Measurements from ENCODE around the gene MYO1E.
A peak's percentile ranks its signal among the peaks of the same experiment; 100 is the strongest.

MYO1E gene

DNA sequence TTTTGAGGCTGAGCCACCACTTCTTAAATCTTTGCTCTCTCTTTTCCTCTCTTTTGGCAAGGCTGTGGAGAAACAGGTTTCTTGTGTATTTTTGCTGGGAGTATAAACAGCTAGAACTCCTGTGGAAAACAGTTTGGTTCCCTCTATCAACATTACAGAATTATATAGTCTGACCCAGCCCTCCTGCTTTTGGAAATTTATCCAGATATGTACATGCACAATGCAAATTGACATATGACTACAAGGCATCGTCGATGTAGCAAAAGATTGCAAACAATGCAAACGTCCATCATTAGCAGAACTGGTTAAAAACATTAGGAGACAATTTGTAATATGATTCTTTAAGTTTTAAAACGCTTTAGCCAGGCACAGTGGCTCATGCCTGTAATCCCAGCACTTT, 12.5 kb upstream of the MYO1E start:
- DNase-seq, result no peak

DNA sequence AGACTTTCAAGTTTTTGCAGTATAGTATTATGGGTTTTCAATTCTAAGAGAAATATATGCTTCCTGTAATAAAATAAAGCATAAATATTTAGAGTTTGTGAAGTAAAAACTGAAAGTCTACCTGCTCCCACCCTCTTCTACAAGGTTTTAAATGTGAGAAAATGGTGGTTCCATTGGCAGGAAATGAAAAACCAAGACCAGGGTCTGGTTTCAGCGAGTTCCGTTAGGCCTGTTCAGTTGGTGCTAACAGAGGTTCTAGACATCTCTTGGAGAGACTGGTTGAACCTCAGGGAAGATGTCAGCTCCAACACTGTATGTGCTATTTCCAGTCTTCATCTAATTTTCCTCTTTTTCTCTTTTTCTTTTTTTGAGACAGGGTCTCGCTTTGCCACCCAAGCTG, 11.8 kb upstream of the MYO1E start:
- DNase-seq, result no peak

DNA sequence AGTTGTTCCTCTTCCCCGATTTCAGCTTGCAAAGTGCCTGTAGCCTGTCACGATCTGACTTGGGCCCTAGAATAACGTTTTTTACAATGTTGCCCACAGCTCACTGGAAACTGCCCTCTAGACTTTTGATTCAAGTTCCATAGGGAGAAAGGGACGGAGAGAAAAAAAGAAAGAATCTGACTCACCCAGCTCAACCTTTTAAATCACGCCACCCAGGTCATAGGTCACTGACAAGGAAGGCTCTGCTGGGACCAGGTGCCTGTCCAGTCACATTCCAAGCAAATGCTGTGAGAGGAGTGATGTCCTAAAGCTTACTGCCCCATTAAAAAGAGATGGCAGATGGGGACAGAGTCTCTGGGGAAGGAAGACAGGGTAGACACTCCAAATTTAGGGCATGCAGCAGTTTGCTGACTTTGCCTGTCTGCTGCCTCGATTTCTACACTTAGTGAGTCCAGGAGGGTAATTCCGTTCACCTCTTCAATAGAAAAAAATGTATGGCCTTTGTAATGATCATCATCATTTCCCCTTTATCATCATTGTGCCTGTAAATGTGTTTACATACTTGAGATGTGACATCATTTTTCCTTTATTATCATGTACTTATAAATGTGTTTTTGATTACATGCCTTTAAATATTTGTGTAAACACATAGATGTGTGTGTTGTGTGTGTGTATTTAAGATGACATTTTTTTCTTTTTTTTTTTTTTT, 8.4 kb upstream of the MYO1E start:
- no peak for DNase-seq

DNA sequence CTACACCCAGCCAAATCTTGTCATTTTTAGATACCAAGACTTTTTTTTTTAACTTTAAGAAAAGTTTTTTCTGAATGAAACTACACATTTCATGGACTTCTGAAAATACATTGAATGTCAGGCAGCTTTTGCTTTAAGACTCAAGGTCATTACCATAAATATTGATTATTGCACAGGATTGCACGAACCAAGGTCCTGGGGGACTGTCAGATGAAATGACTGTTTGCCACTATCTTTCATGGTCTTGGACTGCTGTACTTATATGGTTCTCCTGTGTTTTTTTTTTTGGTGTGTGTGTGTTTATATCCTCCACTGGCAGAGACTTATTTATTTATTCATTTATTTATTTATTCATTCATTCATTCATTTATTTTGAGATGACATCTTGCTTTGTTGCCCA, 6.9 kb upstream of the MYO1E start:
- DNase-seq, result no peak

DNA sequence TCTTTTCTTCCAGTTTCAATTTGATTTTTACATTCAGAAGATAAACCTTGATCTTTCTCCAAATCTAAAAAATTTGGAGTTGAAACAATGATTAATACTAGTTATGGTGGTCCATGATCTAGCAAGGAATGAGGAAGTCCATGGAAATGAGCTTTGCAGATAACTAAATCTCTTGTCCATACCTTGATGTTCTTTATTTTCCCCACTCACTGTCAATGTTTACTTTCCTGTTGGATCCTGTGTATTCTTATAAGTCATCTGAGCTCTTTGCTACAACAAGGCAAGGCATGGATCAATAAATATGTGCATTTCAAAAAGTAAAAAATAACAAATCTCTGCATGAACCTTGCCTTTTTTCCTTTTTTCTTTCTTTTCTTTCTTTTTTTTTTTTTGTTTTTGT, 6.2 kb upstream of the MYO1E start:
- no peak for DNase-seq

DNA sequence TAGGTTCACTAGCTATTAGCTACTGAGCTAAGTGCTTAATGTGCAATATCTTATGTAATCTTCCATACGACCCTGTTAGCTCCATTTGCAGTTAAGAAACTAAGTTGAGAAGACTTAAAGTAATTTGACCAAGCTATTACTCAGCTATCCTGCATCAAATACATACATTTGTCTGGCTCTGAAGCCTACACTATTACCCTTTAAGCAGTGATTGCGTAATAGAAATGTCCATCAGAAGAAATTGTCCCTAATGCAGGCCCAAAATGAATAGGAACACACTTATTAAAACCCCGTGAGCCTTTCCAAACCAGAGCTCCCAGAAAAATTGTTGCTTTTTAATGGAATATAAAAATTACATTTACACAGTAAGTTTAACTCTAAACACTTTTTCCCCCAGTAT, 5.3 kb upstream of the MYO1E start:
- DNase-seq, result no peak

DNA sequence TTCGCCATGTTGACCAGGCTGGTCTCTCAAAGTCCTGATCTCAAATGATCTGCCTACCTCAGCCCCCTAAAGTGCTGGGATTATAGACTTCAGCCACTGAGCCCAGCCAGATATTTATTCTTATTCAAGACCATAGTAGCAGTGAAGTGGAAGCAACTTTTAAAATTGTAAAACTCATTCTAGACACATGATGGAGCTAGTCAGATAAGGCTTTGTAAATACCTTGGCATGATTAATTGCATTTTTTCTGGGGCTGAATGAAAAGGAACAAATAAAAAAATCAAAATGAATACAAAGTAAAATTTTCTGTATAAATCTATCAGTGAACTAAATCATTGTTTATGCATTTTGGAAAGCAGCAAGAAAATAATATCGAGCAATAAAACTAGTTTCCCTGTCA, 4.1 kb upstream of the MYO1E start:
- peak in 1 of 2 donors; percentile 35 for DNase-seq

DNA sequence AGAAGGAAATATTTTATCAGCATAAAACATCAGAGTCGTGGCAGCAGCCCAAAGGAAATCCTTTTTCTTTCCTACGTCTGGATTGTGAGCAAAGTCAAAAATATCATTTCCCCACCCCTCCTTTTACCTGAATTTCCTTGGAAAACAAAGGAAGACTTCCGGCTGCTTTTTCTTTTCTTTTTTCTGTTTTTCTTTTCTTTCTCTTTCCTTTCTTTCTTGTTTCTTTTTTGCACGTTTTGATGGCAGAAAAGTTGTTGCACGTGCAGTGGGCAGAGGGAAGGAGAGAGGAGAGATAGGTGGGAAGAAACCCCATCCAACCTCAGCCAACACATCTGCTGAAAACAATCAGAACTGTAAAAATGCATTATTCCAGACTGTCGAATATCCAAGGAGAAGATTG, 544 bp upstream of the MYO1E start:
- no peak for DNase-seq

DNA sequence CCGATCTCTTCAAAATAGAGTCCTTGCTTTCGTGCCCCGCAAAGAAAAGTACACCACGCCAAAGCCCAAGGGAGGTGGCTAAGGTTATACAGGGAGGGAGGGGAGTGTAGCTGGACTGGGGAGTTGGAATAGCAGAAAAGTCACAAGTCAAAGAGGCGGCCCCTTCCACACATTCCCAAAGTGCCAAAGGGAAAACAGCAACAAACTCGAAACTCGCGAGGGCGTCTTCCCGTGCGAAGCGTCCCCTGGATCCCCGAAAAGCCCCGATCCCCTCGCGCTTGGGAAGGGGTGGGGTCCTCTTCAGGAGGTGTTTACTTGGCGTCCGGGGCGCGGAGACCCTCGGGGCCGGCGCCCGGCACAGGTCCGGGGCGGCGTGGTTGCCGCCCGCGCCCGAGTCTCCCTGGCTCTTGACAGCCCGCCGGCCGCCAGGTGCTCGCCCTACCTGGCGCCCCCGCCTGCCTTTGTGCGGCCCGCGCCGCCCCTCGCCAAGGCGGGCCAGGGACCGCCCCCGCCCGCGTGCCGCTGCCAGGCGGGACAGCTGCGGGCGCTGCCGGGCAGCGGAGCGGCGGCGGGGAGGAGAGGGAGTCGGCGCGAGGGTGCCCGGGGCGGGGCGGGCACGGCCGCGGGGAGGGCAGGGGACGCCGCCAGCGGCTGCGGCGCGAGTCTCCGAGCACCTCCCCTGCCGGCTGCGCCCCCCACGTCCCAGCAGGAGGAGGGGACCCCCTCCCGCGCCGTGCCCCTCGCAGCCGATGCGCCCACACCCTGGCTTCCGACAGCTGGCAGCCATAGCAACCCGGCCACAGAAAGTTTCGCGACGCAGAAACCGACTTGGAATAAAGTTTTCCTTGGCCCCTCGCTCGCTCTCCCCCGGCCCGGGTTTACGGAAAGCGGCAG, 966 bp downstream of the MYO1E start:
- peak in 1 of 2 donors; percentile 52 for DNase-seq

DNA sequence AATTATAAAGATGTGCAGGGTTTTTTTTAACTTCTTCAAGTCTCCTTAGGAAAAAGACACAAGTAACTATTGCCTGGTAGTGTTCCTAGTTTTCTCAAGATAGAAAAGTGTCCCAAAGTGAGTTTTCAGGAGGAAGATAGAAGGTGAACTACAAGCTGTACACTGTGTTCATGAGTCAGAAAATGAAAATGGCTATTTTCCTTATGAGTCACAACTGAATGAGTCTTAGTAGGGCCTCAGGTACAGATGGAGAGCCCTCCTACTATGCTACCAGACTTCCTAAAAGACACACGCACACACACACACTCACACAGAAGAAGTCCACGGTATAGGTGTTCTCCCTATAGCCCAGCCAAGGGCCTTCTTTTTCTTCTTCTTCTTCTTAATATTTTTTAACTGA, 3.1 kb downstream of the MYO1E start:
- DNase-seq, result no peak

DNA sequence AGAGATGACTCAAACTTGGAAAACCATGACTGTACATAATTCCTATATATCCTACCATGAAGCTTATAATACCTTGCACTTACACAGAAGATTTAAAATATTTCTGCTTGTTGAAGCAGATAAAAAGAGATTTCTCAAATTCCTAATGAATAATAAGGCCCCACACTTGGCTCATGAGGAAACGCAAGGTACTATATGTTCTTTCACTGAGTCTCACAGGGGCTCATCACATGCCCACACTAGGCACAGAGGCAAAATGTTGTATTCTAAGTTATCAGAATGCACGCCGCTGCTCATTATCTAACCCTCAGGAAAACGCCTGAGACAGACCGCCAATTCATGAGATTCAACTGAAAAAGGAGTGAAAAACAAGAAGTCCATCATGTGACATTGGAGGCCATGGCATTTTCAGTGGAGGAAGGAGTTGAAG, 5.6 kb downstream of the MYO1E start:
- no peak for DNase-seq

DNA sequence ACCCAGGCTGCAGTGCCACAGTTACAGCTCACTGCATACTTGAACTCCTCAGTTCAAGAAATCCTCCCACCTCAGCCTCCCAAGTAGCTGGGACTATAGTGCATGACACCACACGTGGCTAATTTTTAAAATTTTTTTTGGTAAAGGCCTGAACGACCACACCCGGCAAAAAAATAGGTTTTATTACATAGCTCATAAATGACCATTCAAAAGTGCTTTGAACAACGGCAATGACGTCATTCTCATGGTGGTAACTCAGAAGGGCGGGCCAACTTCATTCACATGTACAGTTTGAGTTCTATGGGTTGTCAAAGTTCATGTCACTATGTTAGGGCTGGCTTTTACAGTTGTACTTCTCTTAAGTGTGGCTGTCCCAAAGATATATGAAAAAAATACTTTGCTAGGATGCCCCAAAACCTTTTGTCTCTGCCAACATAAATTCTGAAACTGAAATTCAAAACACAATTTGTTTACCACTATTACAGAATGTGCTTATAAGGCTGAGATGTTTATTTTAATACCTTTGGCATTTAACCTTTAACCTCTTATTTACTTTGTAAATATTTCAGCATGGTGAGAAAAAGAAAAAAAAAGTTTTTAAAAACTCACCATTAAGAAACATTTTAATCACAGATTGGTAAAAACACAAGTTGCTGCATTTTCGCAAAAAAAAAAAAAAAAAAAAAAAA, 6.2 kb downstream of the MYO1E start:
- DNase-seq, result no peak

DNA sequence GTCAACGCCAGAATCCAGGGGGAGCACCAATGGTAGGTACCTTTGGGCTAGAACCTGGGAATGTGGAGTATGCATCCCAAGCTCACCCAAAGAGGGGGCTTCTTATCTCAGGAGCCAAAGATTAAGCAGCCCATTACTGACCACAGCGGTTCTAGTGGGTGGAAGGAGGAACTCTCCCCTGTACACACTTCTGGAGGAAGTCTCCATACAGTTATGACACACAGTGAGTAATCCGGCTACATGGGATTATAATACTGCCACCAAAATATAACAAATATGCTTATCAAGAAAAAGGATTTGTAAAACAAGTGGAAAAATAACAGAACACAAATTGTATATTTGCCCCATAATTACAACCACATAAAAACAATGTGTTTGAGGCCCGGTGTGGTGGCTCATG, 8.4 kb downstream of the MYO1E start:
- no peak for DNase-seq

DNA sequence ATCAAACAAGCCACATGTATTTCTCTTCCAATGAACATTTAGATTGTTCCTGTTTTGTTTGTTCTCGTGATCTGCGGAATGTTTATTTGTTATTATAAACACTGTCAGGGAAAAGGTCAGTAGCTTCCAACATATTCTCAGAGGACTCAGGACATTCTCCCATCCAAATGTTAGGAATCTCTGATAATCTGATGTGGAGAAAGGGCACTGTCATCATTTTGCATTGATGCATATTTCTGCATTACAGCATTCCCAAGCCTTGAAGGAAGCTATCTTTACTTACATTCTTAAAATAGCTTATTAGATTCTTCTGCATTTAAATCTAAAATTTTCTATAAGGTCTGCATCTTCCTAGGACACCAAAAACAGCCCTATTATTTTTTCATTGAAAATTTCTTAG, 10.3 kb downstream of the MYO1E start:
- DNase-seq, result no peak

DNA sequence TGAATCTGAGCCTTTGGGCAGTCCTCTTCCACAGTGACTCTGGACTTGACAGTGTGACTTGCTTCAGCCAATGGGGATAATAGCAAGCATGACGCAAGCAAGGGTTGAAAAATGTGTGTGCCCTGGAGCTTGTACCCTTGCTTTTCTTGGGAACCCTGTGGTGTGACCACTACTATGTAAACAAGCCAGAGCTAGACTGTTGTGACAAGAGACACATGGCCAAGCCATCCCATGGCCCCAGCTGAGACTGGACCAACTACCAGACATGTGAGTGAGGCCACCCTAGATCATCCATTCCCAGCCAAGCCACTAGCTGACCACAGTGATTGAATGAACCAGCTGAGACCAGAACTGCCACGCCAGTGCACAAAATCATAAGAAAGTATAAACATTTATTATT, 11.8 kb downstream of the MYO1E start:
- DNase-seq, result no peak

DNA sequence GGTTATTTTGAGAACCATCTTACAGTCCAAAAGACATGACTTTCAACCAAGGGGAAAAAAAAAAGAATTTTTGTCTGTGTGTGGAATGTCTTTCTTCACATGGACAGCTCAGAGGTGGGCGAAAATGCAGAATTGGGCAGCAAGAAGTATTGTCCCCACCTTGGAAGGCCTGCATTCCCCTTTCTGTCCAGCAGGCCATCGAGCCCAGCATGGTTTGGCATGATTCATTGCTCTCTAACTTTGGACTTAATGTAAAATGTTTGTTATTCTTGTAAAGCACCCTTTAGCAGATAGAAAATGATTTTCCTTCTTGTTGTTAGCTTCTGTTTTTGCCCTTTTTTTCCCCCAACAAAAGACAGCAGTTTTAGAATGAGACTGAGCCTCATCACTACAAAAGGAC, 12.4 kb downstream of the MYO1E start:
- DNase-seq, result no peak

DNA sequence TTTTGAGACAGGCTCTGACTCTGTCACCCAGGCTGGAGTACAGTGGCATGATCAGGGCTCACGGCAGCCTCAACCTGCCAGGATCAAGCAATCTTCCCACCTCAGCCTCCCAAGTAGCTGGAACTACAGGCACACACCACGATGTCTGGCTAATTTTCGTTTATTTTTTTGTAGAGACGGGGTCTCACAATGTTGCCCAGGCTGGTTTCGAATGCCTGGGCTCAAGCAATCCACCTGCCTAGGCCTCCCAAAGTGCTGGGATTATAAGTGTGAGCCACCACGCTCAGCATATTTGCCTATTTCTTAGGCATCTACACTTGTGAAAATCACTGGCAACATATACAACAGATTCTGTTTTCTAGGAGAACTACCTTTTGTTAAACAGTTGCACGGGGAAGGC, 16.9 kb downstream of the MYO1E start:
- DNase-seq, result no peak

DNA sequence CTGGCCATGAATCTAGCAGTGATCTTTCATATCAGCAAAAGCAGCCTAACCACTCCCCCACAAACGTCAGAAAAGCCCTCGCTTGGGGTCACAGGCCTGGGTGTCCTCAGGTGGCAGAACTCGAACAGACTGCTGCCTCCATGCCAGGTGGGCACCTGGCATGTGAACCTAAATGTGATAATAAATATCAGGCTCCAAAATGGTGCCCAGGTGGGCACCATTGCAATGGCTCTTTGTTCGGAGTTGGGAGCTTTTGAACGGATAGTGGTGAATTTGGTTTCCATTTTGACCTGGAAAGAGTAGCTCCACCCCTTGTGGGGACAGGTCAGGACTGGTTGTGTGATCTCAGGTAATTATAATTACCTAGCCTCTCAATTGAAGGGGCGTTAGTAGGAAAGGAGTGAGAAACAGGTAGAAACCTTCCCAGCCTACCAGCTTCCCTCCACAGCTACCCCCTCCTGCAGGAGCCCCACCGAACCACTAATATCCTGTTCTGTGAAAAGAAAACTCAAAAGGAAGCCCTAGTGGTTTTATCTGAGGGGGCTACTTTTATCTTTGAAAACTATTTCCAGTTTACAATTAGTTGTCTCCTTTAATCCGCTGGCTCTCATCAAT, 18.1 kb downstream of the MYO1E start:
- DNase-seq, result no peak

DNA sequence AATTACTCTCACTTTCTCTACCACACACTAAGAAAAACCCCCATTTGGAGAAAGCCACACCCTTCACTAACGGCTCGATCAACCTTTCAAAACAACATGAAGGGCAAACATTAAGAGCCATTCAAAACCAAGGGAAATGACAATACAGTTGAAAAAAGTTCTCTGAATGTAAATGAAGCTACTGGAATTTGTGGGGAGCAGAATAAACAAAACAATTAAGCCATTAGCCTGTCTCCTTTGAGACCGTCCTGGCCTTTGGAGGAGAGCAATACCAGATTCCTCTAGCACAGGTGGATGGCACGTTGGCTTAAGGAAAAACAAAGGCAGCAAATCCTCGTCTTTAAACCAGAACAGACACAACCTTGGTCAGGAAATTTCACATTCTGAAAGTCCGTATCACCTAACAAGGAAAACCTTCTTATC, 18.7 kb downstream of the MYO1E start:
- no peak for DNase-seq

DNA sequence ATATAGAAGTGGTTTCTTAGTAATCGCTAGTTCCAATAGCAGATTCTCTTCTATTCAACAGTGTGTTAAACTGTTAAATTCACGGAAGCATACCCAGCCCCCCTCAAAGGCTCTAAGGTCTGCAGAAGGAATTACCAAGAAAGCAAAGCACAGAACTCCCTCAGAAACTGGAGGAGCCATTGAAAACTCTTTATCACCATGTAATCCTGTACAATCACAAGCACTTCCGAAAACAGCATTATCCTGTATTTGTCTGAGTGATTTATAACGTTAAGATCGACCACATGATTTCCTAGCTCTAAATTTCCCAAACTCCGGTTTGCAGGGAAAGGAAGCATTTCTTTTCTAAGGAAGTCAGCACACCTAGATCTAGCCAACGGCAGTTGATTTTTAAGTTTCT, 20.0 kb downstream of the MYO1E start:
- DNase-seq, result no peak

DNA sequence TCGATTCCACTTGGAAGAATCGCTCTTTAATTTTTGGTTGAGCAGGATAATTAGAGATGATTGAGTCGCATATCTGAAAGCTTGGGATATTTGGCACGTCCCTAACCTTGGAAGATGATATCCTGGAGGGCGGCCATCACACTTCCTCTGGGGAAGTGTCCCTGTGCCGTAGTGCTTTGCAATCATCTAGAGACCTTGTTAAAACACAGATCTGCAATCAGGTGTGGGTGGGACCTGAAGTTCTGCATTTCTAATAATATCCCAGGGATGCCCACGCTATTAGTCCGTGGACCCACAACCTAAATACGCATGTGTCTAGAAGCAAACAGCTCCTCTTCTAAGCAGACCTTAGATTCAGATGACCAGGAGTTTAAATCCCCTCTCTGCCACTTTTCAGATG, 20.5 kb downstream of the MYO1E start:
- DNase-seq, result no peak

DNA sequence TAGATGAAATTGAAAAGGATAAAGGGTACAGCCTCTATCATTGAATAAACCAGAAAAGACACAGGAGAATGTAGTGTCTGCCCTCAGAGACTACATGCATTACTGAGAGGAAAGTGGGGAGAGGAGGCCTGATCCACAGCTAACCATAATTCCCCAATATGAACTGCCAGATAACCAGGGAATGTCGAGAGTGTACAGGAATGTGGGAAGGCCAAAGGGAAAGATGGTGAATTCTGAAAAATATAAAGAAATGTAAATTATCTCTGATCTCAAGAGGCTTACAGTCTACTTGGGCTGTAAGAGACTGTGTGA, 22.3 kb downstream of the MYO1E start:
- DNase-seq, result no peak

DNA sequence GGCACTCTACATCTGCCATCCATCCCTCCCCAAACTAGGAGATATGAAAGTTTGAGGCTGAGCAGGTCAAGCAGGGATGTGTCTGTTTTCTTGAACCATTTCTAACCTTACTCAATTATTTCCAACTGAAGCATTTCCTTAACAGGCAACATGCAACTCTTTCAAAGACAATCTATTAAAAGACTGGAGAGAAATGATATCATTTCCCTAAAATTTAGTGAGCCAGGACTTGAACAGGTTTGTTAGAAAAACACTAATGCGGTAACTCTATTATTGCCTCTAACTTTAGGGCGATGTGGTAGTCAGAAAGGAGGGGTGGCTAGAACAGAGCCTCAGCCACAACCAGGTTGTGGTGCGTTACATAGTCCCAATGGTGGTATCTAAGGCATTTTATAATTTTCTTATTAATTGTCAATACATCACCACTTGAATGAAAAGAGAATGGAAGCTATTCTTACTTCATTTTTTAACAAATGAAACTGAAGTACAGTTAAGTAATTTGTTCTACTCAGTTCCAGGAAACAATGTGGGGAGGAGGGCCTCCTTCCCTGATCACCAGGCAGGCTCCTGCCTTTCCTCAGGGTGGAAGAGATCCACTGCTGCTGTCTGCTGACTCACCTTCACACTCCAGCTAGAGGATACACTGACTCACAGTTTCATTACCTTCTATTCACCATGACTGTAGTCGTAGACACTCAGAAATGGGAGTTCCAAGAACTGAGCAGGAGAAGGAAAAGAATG, 22.8 kb downstream of the MYO1E start:
- DNase-seq, result no peak

Data from hippocampal formation (tissue), 2 donors.